ENCODE measurements around the gene PLPP7. TPM values are rescaled to one million over a fixed set of nuclear protein-coding genes. Genes with fewer than 3 reads are reported as not detected.

The PLPP7 gene
- total RNA-seq, 2 experiments from 2014 or later: 0.11 TPM; not detected in 1

DNA sequence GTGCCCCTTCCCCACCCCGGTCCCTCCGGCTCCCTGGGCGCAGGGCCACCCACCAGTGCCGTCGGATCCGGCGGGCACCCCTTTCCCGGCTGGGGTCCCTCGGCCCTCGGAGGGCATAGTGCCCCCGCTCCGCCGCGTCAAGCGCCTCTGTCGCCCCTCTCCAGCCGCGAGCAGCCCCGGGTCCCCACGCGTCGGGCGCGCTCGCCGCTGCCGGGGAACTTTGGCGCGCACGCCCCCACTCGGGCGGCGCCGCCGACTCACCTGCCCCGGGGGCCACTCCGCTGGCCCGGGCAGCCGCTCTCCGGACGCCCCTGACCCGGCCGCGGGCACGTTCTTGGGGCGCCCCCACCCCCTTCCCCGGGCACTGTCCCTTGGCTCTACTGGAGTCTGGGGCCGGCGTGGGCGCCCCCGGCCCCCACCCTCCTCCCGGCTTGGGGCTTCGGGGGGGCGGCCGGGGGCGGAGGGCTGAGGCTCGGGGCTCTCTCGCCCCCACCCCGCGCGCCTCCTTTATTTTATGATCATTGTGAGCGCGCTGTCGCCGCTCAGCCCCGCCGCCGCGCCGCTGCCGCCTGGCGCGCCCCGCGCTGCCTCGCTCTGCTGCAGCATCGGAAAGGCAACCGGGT is 12.1 kb upstream of the PLPP7 start:
- TF ChIP-seq, protein P1, sequence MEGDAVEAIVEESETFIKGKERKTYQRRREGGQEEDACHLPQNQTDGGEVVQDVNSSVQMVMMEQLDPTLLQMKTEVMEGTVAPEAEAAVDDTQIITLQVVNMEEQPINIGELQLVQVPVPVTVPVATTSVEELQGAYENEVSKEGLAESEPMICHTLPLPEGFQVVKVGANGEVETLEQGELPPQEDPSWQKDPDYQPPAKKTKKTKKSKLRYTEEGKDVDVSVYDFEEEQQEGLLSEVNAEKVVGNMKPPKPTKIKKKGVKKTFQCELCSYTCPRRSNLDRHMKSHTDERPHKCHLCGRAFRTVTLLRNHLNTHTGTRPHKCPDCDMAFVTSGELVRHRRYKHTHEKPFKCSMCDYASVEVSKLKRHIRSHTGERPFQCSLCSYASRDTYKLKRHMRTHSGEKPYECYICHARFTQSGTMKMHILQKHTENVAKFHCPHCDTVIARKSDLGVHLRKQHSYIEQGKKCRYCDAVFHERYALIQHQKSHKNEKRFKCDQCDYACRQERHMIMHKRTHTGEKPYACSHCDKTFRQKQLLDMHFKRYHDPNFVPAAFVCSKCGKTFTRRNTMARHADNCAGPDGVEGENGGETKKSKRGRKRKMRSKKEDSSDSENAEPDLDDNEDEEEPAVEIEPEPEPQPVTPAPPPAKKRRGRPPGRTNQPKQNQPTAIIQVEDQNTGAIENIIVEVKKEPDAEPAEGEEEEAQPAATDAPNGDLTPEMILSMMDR (IDR thresholded peaks at IDR 0.05): no peak
- no peaks in the 10 kb centered on the region for H3K9me3 Mint-ChIP-seq
- DNase-seq (peak; percentile 50), ATAC-seq (peak; percentile 5)
- intact Hi-C loops (cut with micrococcal nuclease): no loop called here
- H3K36me3 Mint-ChIP-seq (ENCODE audit: low read depth): peaks cover 37% of the 10 kb centered on the region
- peak overlapping the region; percentile 79 for H3K4me3 Mint-ChIP-seq
- H3K4me1 Mint-ChIP-seq (ENCODE audit: low read depth): peaks cover 22% of the 10 kb centered on the region
- H3K27ac Mint-ChIP-seq: no peak overlapping the region
- peaks cover 9% of the 10 kb centered on the region for H3K27me3 Mint-ChIP-seq
- CTCF ChIA-PET: interaction anchor here (1.5 to 2.4 kb wide), 2 partner anchors 21 to 59 kb away, joined by 5 to 8 read pairs; no protein-coding TSS in a partner anchor
- POLR2A ChIA-PET: interaction anchor here (1.7 to 14.2 kb wide), 3 partner anchors 11 to 40 kb away, joined by 5 to 310 read pairs (median 22); no protein-coding TSS in a partner anchor

DNA sequence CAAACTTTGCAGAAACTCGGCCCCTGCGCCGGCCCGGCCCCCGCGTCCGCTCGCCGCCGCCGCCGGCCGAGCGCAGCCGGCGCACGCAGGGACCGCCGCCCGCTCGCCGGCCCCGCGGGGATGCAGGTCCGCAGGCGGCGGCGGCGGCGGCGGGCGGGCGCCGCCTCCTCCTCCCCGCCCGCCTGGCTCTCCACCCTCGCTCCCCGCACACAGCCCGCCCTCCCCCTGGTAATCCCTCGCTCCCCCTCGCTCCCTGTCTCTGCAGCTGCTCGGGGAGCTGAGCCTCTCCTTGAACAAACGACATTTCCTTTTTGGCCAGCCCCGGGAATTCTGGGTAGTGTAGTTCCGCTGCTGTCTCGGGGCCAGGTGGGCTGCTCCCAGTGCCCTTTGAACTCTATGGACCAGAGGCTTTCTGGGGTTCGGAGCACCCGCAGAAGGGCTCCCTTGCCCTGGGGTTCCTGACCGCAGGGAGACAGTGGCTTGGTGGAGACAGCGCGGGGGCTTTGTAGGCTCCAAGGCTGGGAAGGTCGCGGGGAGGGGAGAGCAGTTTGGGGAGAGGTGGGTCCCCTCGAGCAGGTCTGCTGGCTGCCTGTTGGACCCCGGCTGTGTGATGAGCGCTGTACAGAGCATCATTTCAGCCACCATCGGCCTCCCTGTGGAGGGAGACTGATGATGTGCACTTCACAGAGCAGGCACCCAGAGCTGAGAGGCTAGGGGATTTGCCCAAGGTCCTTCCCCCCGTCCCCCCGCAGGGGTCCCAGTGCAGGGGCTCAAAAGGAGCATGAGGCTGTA is 11.4 kb upstream of the PLPP7 start:
- POLR2A ChIA-PET: interaction anchor here (0.8 to 1.4 kb wide), 2 partner anchors 23 to 52 kb away, joined by 3 read pairs; no protein-coding TSS in a partner anchor
- Mint-ChIP-seq H3K4me1 (ENCODE audit: low read depth) (peaks cover 21% of the 10 kb centered on the region), H3K9me3 (no peaks in the 10 kb centered on the region), H3K36me3 (ENCODE audit: low read depth) (peaks cover 33% of the 10 kb centered on the region), H3K4me3 (peak overlapping the region; percentile 79), H3K27ac (peak overlapping the region; percentile 85), H3K27me3 (peaks cover 9% of the 10 kb centered on the region)
- TF ChIP-seq, protein P1 (IDR thresholded peaks at IDR 0.05): no peak
- intact Hi-C loops (cut with micrococcal nuclease): no loop called here
- CTCF ChIA-PET: interaction anchor here (0.7 to 1.6 kb wide), 2 partner anchors 8 to 72 kb away, joined by 3 to 5 read pairs; no protein-coding TSS in a partner anchor
- DNase-seq (peak; percentile 85), ATAC-seq (peak; percentile 52)

GRCh38 chr9:131278702-131279111 is 10.8 kb upstream of the PLPP7 start:
- Mint-ChIP-seq H3K27ac (peak overlapping the region; percentile 85), H3K36me3 (ENCODE audit: low read depth) (peaks cover 27% of the 10 kb centered on the region), H3K9me3 (no peaks in the 10 kb centered on the region), H3K4me3 (peak overlapping the region; percentile 79), H3K27me3 (peaks cover 9% of the 10 kb centered on the region), H3K4me1 (ENCODE audit: low read depth) (peaks cover 21% of the 10 kb centered on the region)
- CTCF ChIA-PET: interaction anchor here (0.7 to 1.6 kb wide), 2 partner anchors 9 to 71 kb away, joined by 3 to 5 read pairs; no protein-coding TSS in a partner anchor
- POLR2A ChIA-PET: interaction anchor here (0.8 to 1.4 kb wide), 3 partner anchors 9 to 53 kb away, joined by 3 read pairs; no protein-coding TSS in a partner anchor
- TF ChIP-seq, protein P1 (IDR thresholded peaks at IDR 0.05): no peak
- intact Hi-C loops (cut with micrococcal nuclease): no loop called here
- DNase-seq: peak; percentile 47
- ATAC-seq: no peak

- Mint-ChIP-seq H3K27me3 (peaks cover 12% of the 10 kb centered on the region), H3K4me1 (ENCODE audit: low read depth) (peaks cover 21% of the 10 kb centered on the region), H3K36me3 (ENCODE audit: low read depth) (peaks cover 21% of the 10 kb centered on the region), H3K9me3 (no peaks in the 10 kb centered on the region), H3K27ac (peak overlapping the region; percentile 85), H3K4me3 (no peak overlapping the region)
- ChIA-PET POLR2A (interaction anchor here (0.8 to 1.5 kb wide), 5 partner anchors 9 to 94 kb away, joined by 3 to 5 read pairs (median 3); no protein-coding TSS in a partner anchor), CTCF (interaction anchor here (1.6 kb wide), 1 partner anchor 71 kb away, joined by 5 read pairs; no protein-coding TSS in a partner anchor)
- ATAC-seq (no peak), DNase-seq (peak; percentile 22)
- TF ChIP-seq, protein P1 (IDR thresholded peaks at IDR 0.05): no peak
- intact Hi-C loops (cut with micrococcal nuclease): no loop called here
Observed at GRCh38 chr9:131279196-131279862, 10.2 kb upstream of the PLPP7 start.

All from activated CD8-positive, alpha-beta T cell treated with anti-CD3 and anti-CD28 coated beads for 36 hours (primary cell).